GM21717 (cell line): Measurements from ENCODE around the gene APOL3.
"Not testable (repeated sequence)": the region's sequence is repeated elsewhere in the genome, so short reads cannot be mapped to it uniquely, and the experiment has no call there.

Source experiments
- ATAC-seq: cut with Tn5 transposase; IDR thresholded peaks from one replicate; pipeline ENCODE4 v1.9.1; 2021; ENCODE audit warnings: mild to moderate bottlenecking, moderate library complexity; ENCODE audit not compliant: unreplicated experiment

APOL3 gene

DNA sequence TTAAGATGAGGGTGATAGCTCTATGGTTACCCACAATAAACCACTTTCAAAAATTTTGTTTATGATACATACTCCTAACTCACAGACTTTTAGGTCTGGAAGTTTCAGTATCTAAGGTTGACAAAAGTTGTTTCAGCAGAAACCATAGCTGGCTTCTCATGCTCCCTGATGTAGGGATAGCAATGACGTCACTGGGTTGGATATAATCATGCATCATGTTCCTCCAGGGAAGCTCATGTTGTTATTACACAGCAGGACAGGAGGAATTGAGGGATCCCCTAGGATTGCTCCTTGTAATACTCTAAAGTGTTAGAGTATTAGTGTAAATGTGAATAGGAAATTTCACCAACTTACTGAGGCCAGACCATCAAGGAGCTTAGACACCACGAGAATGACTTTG, 23.6 kb downstream of the APOL3 start:
- no peak for ATAC-seq

GRCh38 chr22:36136475-36136874, 24.1 kb downstream of the APOL3 start:
- ATAC-seq, result no peak

GRCh38 chr22:36135306-36135980, 25.1 kb downstream of the APOL3 start:
- no peak for ATAC-seq

- ATAC-seq, result no peak
Measured at GRCh38 chr22:36134182-36134581, 26.4 kb downstream of the APOL3 start.

GRCh38 chr22:36131907-36132306, 28.6 kb downstream of the APOL3 start:
- ATAC-seq, result no peak

DNA sequence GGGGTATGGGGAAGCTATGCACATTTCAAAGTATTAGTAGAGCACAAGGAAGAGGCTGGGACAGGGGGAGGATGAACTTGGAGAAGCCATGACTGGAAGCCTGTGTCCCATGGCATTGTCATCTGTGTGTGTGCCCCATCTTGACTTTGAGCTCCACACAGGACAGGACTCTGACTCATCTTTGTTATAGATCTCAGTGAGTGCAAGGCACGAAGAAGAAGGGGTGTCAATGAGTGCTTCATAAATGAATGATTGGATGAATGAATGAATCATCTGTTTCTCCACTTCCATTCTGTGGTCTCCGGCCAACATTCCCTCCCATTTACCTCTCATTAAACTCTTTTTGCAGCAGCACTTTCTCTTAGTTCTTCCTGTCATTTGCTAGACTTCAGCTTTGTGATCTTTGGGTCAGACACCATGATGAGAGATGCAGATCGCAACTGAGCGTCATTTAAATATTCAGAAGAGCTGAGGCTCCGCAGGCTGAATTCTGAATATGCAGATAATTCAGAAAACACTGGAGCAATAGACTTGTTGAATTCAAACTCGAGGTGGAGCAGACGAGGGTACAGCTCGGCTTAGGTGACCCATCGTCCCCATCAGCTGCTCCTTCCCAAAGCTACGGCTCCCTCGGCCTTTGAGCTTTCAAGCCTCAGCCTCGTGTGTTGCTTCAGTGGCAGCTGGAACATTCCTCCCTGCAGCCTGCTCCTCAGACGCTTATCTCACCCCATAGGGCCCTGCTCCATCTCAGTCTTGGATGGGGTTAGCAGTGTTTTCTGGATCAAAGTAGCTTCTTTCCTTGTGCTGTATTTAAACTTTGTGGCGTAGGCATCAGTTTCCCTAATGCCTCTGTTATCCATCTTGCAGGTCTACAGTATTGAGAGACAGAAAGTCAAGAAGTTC, 30.8 kb downstream of the APOL3 start:
- no peak for ATAC-seq

DNA sequence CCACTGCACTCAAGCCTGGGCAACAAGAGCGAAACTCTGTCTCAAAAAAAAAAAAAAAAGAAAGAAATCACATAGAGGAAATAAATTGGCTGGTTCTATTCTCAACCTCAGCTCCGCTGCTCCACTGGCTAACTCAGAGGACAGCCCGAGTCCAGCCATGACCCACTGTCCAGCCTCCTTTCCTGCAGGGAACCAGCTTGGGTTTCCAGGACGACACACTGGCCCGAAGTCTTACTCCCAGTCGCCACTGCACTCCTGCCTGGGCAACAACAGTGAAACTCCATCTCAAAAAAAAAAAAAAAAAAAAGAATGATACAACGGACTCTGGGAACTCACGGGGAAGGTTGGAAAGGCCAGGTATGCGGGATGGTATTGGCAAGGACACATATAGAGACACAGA, 31.5 kb downstream of the APOL3 start:
- no peak for ATAC-seq

DNA sequence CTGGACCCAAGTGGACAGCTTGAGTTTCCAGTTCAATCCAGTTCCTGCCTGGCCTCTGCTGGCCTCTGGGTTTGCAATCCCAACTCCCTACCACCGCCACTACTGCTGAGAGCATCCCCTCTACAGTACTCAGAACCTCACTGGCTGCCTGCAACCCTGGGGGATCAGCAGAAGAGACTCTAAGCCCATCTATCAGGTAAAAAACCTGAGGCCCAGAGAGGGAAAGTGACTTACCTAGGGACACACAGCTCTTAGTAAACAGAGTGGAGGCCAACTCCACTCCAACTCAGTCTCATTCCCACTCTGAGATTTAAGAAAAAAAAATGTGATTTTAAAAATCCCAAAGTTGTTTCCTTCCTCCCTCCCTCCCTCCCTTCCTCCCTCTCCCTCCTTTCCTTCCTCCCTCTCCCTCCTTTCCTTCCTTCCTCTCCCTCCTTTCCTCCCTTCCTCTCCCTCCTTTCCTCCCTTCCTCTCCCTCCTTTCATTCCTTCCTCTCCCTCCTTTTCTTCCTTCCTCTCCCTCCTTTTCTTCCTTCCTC, 34.5 kb downstream of the APOL3 start:
- ATAC-seq, result no peak

- no peak for ATAC-seq
Measured at GRCh38 chr22:36125434-36125833, 35.1 kb downstream of the APOL3 start.

- ATAC-seq, result no peak
Measured at GRCh38 chr22:36124666-36125065, 35.9 kb downstream of the APOL3 start.

GRCh38 chr22:36123673-36124630, 36.6 kb downstream of the APOL3 start:
- no peak for ATAC-seq

DNA sequence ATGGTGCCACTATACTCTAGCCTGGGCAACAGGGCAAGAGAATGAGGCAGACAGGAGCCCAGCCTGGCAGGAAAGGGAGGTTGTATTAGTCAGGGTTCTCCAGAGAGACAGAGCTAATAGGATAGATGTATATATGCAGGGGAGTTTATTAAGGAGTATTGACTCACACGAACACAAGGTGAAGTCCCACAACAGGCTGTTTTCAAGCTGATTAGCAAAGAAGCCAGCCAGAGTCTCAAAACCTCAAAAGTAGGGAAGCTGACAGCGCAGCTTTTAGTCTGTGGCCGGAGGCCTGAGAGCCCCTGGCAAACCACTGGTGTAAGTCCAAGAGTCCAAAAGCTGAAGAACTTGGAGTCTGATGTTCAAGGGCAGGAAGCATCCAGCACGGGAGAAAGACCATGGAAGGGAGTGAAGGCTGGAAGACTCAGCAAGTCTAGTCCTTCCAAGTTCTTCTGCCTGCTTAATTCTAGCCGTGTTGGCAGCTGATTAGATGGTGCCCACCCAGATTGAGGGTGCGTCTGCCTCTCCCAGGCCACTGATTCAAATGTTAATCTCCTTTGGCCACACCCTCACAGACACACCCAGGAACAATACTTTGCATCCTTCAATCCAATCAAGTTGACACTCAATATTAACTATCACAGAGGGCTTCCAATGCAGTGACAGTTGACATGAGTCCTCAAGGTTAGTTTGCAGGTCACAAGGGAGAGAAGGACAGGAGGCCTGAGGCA, 39.8 kb downstream of the APOL3 start:
- ATAC-seq, result not testable (repeated sequence)

GRCh38 chr22:36117053-36117554, 43.5 kb downstream of the APOL3 start:
- no peak for ATAC-seq

DNA sequence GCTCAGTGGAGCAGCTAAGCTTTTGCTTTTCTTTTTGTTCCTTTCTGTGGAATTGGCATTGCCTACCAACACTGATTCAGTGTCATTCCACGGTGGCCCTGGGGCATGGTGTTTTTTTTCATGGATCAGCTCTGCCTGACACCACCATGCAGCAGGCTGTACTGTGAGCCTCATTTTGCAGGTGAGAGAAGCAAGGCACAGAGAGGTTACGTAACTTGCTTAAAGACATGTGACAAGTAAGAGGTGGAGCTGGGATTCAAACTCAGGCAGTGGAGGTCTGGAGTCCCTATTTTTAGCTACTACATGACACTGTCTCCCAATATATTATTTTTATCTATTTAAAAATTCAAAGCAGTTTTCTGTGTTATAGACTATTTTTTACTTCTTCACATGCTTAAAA, 44.4 kb downstream of the APOL3 start:
- ATAC-seq, result no peak

DNA sequence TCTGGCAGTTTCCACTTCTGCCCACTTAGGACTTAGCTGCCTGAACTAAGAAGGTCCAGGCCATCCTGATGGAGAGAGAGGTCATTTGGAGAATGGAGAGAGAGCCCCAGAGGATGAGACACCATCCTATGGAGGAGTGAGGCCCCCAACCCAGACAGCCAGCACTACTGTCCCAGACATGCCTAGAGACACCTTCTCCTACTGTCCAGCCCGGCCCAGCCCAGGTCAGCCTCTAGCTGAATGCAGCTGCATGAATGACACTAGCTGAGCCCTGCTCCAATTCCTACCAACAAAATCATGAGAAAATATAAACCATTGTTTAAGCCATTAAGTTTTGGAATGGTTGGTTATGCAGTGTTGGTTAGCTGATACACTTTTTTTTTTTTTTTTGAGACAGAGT, 47.4 kb downstream of the APOL3 start:
- ATAC-seq, result no peak

DNA sequence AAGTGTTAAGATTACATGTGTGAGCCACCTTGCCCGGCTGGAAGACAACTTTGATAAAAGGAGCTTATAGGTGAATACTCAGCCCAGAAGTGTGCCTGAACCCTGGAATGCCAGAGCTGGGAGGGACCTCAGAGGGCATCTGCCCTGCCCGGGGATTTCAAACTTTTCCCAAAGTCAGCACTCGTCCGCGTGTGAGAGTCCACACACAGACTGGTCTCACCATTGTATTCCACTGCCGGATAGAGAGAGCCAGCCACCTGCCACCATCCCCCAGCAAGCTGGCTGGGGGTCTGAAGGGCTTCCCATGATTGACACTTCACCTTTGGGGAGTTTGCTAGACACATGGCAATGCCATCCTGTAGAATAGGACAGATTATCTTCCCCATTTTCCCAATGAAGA, 49.2 kb downstream of the APOL3 start:
- no peak for ATAC-seq

DNA sequence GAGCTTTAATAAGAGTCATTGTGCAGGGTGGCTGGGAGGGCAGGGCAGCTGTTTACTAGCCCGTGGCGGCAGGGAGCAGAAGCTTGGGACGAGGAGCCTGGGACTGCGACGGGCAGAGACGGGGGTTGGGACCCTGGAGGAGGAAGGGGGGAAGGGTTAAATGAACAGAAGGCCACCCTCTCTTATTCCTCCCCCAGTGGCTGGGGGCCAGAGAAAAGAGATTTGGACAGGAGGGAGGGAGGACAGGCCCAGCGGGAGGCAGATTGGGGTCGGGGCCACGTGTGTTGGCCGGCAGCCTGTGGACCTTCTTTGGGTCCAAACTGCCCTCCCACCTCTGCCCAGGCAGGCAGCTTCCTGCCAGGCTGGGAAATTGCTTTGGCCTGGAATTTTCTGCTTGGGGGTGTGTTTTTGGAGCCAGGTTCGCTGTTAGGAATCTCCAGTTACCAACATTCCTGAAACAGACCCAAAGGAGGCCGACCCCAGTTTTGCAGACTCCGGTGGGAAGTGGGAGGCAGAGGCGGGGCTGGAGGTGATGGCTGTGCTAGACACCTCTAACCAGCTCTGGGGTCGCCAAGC, 50.2 kb downstream of the APOL3 start:
- no peak for ATAC-seq

DNA sequence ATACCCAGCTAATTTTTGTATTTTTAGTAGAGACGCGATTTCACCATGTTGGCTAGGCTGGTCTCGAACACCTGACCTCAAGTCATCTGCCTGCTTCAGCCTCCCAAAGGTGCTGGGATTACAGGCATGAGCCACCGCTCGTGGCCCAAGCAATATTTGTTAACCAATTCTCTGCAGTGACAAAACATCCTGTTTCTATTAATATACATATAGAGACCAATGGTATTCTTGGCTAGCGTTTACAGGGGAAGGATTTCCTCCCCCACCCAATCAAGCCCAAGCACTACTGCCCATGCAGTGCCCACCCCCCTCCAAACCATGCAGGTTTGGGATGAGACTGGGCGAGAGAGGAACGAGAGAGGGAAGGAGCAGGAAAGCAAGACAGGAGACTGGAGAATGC, 53.1 kb downstream of the APOL3 start:
- ATAC-seq, result no peak

DNA sequence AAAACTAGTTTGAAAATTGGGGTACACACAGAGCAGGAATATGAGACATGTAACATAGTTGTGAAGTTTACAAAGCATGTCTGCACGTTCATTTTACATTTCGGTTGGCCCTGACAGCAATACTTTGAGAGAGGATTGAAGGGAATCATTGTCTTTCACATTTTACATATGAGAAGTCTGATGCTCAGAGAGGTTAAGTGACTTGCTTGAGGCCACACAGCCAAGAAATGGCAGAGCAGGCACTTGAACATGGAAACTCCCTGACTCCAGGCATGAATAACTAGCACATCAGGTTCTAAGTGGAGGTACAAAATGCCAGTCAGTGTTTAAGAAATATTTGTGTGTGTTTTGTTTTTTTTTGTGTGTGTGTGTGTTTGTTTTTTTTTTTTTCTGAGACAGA, 53.6 kb downstream of the APOL3 start:
- no peak for ATAC-seq

GRCh38 chr22:36104988-36105387, 55.6 kb downstream of the APOL3 start:
- ATAC-seq, result no peak
